Lower leg skin (tissue), 3 donors: ENCODE measurements around the gene CHRM1.

Experiments
- POLR2A ChIP-seq, 2 donors: fragments of 450-650 bp; IDR thresholded peaks; one replicate each; pipeline ENCODE4 v1.6.1; 2016 to 2017; ENCODE audit warnings: antibody characterized with exemption in 2 of 2, mild to moderate bottlenecking in 1 of 2, moderate library complexity in 1 of 2
- TF ChIP-seq, protein P1 (sequence below), 3 donors: fragments of 450-650 bp; IDR thresholded peaks; one replicate each; pipeline ENCODE4 v1.5.1; 2016; ENCODE audit warnings: antibody characterized with exemption in 3 of 3, mild to moderate bottlenecking in 3 of 3, moderate library complexity in 2 of 3

DNA sequence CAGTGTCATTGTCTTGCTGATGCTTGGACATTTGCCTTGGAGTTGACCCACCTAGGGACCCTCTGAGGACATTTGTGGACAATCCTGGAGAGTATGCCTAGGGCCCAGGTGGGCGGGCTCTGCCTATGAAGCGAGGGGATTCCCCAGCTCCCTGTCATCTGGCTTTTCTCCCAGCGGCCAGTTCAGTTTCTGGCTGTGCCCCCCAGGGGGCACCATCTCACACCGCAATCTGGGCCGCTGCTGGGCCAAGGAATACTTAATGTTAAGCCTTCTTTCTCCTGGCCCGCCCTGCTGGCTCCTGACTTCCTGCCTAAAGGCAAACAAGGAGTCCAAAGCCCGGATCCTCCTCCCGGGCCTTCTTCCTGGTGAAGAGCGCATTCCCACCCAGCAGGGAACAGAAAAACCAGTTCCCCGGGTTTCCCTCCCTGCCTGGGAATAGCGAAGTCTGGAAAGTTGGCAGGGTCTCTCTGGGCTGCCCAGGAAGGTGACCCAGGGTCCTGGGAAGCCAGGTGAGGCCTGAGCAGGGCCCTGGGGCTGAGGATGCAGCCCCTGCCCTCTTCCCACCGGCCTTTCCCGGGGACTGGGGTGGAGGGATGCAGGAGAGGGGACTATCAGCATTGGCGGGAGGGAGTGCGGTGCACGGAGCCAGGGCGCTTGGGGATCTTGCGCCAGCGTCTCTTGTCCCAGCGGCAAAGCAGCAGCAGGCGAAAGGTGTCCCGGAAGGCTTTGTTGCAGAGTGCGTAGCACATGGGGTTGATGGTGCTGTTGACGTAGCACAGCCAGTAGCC is 11.9 kb downstream of the CHRM1 start:
- no peak for TF ChIP-seq POLR2A (IDR thresholded peaks at IDR 0.05)
- TF ChIP-seq, protein P1, sequence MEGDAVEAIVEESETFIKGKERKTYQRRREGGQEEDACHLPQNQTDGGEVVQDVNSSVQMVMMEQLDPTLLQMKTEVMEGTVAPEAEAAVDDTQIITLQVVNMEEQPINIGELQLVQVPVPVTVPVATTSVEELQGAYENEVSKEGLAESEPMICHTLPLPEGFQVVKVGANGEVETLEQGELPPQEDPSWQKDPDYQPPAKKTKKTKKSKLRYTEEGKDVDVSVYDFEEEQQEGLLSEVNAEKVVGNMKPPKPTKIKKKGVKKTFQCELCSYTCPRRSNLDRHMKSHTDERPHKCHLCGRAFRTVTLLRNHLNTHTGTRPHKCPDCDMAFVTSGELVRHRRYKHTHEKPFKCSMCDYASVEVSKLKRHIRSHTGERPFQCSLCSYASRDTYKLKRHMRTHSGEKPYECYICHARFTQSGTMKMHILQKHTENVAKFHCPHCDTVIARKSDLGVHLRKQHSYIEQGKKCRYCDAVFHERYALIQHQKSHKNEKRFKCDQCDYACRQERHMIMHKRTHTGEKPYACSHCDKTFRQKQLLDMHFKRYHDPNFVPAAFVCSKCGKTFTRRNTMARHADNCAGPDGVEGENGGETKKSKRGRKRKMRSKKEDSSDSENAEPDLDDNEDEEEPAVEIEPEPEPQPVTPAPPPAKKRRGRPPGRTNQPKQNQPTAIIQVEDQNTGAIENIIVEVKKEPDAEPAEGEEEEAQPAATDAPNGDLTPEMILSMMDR (IDR thresholded peaks at IDR 0.05), result no peak
